ENCODE measurements around the gene INPP5D. TPM values are rescaled to one million over a fixed set of nuclear protein-coding genes. Genes with fewer than 3 reads are reported as not detected.

The INPP5D gene
- total RNA-seq, 3 donors from 2014 or later, result 18.4 to 20.3 (median 20.0) TPM

DNA sequence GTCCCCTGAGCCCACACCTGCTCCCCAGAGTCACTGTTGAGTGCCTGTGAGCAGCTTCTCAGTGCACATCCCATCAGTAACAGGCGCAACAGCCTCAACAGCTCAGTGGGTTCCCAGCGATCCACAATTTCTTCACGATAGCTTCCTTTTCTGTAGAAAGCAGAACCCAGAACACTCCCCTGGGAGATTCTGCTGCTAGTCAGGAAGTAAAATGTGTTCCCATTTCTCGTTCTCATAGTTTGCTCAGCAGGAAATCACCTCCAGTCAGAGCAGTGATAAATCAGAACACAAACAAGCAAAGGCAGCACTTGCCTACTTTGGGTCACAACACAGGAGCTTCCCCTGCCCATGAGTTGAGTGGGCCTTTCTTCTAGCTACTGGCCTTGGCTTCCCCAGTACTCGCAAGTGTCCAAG lies 142.4 kb downstream of the INPP5D start:
- Histone ChIP-seq H3K4me1 (no peaks in the 10 kb centered on the region), H3K36me3 (no peaks in the 10 kb centered on the region), H3K27me3 (no peaks in the 10 kb centered on the region), H3K9me3 (peaks cover 8 to 10% of the 10 kb centered on the region in 2 donors), H3K4me3 (no peak overlapping the region), H3K27ac (no peak overlapping the region)
- DNase-seq (ENCODE audit: low spot score in 2 of 2), result no peak
- intact Hi-C loops (cut with DNase I; ENCODE audit: low total_unique reads), result no loop called here
- TF ChIP-seq, protein P1, sequence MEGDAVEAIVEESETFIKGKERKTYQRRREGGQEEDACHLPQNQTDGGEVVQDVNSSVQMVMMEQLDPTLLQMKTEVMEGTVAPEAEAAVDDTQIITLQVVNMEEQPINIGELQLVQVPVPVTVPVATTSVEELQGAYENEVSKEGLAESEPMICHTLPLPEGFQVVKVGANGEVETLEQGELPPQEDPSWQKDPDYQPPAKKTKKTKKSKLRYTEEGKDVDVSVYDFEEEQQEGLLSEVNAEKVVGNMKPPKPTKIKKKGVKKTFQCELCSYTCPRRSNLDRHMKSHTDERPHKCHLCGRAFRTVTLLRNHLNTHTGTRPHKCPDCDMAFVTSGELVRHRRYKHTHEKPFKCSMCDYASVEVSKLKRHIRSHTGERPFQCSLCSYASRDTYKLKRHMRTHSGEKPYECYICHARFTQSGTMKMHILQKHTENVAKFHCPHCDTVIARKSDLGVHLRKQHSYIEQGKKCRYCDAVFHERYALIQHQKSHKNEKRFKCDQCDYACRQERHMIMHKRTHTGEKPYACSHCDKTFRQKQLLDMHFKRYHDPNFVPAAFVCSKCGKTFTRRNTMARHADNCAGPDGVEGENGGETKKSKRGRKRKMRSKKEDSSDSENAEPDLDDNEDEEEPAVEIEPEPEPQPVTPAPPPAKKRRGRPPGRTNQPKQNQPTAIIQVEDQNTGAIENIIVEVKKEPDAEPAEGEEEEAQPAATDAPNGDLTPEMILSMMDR (IDR thresholded peaks at IDR 0.05), result no peak
- TF ChIP-seq POLR2AphosphoS5 (IDR thresholded peaks at IDR 0.05), result no peak
- no peak for TF ChIP-seq POLR2A (IDR thresholded peaks at IDR 0.05)

- no peak for DNase-seq (ENCODE audit: low spot score in 2 of 2)
- H3K36me3 ChIP-seq, result no peaks in the 10 kb centered on the region
- H3K4me1 ChIP-seq, result no peaks in the 10 kb centered on the region
- intact Hi-C loops (cut with DNase I; ENCODE audit: low total_unique reads), result no loop called here
- H3K4me3 ChIP-seq, result no peak overlapping the region
- H3K27ac ChIP-seq, result no peak overlapping the region
- peaks cover 8 to 10% of the 10 kb centered on the region in 2 donors for H3K9me3 ChIP-seq
- TF ChIP-seq POLR2AphosphoS5 (IDR thresholded peaks at IDR 0.05) (no peak), POLR2A (IDR thresholded peaks at IDR 0.05) (no peak)
- TF ChIP-seq, protein P1 (IDR thresholded peaks at IDR 0.05), result no peak
- H3K27me3 ChIP-seq, result no peaks in the 10 kb centered on the region
These were observed 142.9 kb downstream of the INPP5D start for GRCh38 chr2:233203060-233203459.

- Histone ChIP-seq H3K9me3 (peaks cover 8 to 10% of the 10 kb centered on the region in 2 donors), H3K4me3 (no peak overlapping the region), H3K4me1 (no peaks in the 10 kb centered on the region), H3K27me3 (no peaks in the 10 kb centered on the region), H3K36me3 (no peaks in the 10 kb centered on the region), H3K27ac (no peak overlapping the region)
- intact Hi-C loops (cut with DNase I; ENCODE audit: low total_unique reads), result no loop called here
- DNase-seq (ENCODE audit: low spot score in 2 of 2), result no peak
- TF ChIP-seq POLR2A (IDR thresholded peaks at IDR 0.05) (no peak), POLR2AphosphoS5 (IDR thresholded peaks at IDR 0.05) (no peak)
- TF ChIP-seq, protein P1 (IDR thresholded peaks at IDR 0.05), result no peak
These were observed 144.3 kb downstream of the INPP5D start for GRCh38 chr2:233204286-233204936.

DNA sequence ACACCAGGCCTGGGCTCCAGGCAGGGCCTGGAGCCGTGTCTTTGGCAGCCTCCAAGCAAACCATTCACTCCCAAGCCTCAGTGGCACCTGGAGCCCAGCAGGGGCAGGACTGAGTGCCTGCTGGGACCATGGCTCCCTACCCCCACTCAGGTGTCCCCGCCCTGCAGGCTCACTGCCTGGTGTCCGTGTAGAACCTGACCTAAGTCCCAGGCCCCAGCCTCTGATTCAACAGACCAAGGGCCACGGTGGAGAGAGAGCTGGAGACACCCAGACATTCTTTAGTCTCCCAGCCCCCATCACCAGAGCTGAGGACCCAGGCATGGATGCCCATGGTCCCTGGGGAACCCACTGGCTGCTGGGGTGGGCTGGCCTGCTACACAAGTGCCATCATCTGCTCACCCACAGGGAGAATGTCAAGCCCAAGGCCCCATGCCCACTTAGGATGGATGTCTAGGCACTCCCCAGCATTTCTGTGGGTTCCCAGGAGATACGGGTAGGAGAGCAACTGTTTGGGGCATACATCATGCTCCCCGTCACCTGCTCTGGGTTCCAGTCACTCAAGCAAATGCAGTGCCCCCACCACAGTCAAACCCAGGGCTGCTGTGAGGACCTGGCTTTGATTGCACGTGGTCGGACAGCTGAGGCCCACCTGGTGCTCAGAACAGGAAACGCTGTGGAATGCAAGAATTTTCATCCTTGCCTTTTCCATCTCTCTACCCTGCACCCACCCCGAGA lies 148.4 kb downstream of the INPP5D start:
- no peak overlapping the region for H3K27ac ChIP-seq
- H3K36me3 ChIP-seq, result no peaks in the 10 kb centered on the region
- TF ChIP-seq POLR2AphosphoS5 (IDR thresholded peaks at IDR 0.05) (no peak), POLR2A (IDR thresholded peaks at IDR 0.05) (no peak)
- TF ChIP-seq, protein P1 (IDR thresholded peaks at IDR 0.05), result no peak
- H3K27me3 ChIP-seq, result no peaks in the 10 kb centered on the region
- H3K9me3 ChIP-seq, result no peaks in the 10 kb centered on the region
- H3K4me3 ChIP-seq, result no peak overlapping the region
- no peak for DNase-seq (ENCODE audit: low spot score in 2 of 2)
- peaks cover 0 to 11% of the 10 kb centered on the region in 2 donors for H3K4me1 ChIP-seq
- intact Hi-C loops (cut with DNase I; ENCODE audit: low total_unique reads), result no loop called here

- Histone ChIP-seq H3K9me3 (no peaks in the 10 kb centered on the region), H3K27ac (no peak overlapping the region), H3K36me3 (no peaks in the 10 kb centered on the region), H3K27me3 (no peaks in the 10 kb centered on the region), H3K4me1 (peaks cover 0 to 11% of the 10 kb centered on the region in 2 donors), H3K4me3 (no peak overlapping the region)
- no peak for TF ChIP-seq POLR2AphosphoS5 (IDR thresholded peaks at IDR 0.05)
- TF ChIP-seq, protein P1 (IDR thresholded peaks at IDR 0.05), result no peak
- TF ChIP-seq POLR2A (IDR thresholded peaks at IDR 0.05), result no peak
- DNase-seq (ENCODE audit: low spot score in 2 of 2), result no peak
- intact Hi-C loops (cut with DNase I; ENCODE audit: low total_unique reads), result no loop called here
These were observed 149.0 kb downstream of the INPP5D start for GRCh38 chr2:233209117-233209532.
